Smooth muscle cell (in vitro differentiated cells): ENCODE results near the gene UEVLD. TPM values are rescaled to one million over a fixed set of nuclear protein-coding genes. Genes with fewer than 3 reads are reported as not detected.

ENCODE experiments used
- DNase-seq: peaks from one replicate; lab custom pipeline; 2025; ENCODE audit not compliant: unreplicated experiment; lab: John Stamatoyannopoulos, UW
- H2AFZ ChIP-seq: fragments of 200-600 bp; sonication (generic); 2 replicates; pipeline ENCODE4 v1.6.0; 2016; ENCODE audit warnings: antibody characterized with exemption, low read depth, mild to moderate bottlenecking
- H3F3A ChIP-seq: fragments of 200-600 bp; sonication (generic); 2 replicates; pipeline ENCODE4 v1.6.0; 2017; ENCODE audit warnings: antibody characterized with exemption, low read depth
- H3K27ac ChIP-seq: fragments of 200-600 bp; sonication (generic); 2 replicates; pipeline ENCODE4 v1.5.1; 2016; ENCODE audit warnings: low read depth, mild to moderate bottlenecking
- H3K27me3 ChIP-seq: fragments of 200-600 bp; sonication (generic); 2 replicates; pipeline ENCODE4 v1.6.1; 2016; ENCODE audit warnings: low read depth, mild to moderate bottlenecking
- H3K36me3 ChIP-seq: fragments of 200-600 bp; sonication (generic); 2 replicates; pipeline ENCODE4 v1.5.1; 2016; ENCODE audit warnings: low read depth
- H3K4me1 ChIP-seq: fragments of 200-600 bp; sonication (generic); 2 replicates; pipeline ENCODE4 v1.5.1; 2016; ENCODE audit warnings: low read depth
- H3K4me2 ChIP-seq: fragments of 200-600 bp; sonication (generic); 2 replicates; pipeline ENCODE4 v1.6.0; 2016; ENCODE audit warnings: mild to moderate bottlenecking
- H3K4me3 ChIP-seq: fragments of 200-600 bp; sonication (generic); 2 replicates; pipeline ENCODE4 v1.5.1; 2016; ENCODE audit warnings: mild to moderate bottlenecking
- H3K79me2 ChIP-seq: fragments of 200-600 bp; sonication (generic); 2 replicates; pipeline ENCODE4 v1.6.0; 2016; ENCODE audit warnings: low read depth, mild to moderate bottlenecking
- H3K9ac ChIP-seq: fragments of 200-600 bp; sonication (generic); 2 replicates; pipeline ENCODE4 v1.6.0; 2016; ENCODE audit warnings: low read depth
- H3K9me3 ChIP-seq: fragments of 200-600 bp; sonication (generic); replicated peaks from 2 replicates; pipeline ENCODE4 v1.5.1; 2016; ENCODE audit warnings: low read depth
- H4K20me1 ChIP-seq: fragments of 200-600 bp; sonication (generic); 2 replicates; pipeline ENCODE4 v1.6.0; 2016; ENCODE audit warnings: low read depth
- CTCF ChIP-seq: fragments of 200-600 bp; sonication (generic); IDR thresholded peaks from 2 replicates; pipeline ENCODE4 v1.5.1; 2017; ENCODE audit warnings: borderline replicate concordance, mild to moderate bottlenecking, antibody characterized with exemption; ENCODE audit not compliant: insufficient read depth, poor library complexity, severe bottlenecking
- WGBS: methylation state at CpG from one replicate; pipeline ENCODE4 v1.1.7; 2016; ENCODE audit warnings: low lambda C conversion rate; 5-methylcytosine and 5-hydroxymethylcytosine counted together
- polyA plus RNA-seq: library from polyadenylated mRNA; unstranded; fragments of >200 nt; fragmentation: Nextera tagmentation; extraction: Ambion mirVana; gene quantifications from 2 replicates; pipeline ENCODE4 v1.2.1, GENCODE V29; 2016
- total RNA-seq: library from RNA; depleted of rRNA; stranded (reverse); fragments of >200 nt; gene quantifications from 2 replicates; pipeline ENCODE4 v1.2.3, GENCODE V29; 2014

The UEVLD gene
- total and polyA plus RNA-seq, 2 experiments from 2014 or later = 15.1 to 32.7 TPM

DNA sequence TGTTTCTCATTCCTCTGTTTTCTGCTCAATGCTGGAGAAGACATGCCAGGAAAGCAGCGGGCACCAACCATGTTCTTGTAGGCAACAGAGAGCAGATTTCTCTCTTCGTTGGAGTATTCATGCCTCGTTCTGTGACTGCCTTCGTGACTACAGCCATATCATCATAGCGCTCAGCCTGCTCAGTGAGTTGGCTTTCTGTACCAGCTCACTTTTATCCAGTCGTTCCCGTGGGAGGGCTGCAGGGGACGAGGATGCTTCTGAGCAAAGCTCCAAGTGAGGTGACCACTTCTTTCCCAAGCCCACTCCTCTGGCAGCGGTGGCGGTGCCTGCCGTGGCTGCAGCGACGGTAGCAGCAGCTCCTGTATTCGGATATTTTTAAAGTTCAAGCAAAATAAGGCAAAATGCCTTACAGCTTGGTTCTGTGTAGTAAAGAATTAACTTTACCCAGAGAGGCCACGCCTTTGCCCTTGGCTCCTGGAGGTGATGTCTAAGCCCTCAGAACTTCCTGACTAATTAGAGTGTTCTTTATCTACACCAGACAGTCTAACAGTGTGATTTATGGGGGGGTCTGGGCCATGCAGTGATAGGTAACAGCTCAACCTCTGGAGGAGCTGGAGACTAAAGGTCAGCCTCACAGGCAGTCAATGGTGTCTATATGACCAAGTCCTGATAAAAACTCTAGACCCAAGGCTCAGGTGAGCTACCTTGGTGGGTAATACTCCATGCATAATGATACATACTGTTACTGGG lies 97.6 kb downstream of the UEVLD start:
- Histone ChIP-seq H4K20me1 (peaks cover 12% of the 10 kb centered on the region), H3K27ac (peak overlapping the region; percentile 83), H3K4me2 (peak overlapping the region; percentile 39), H3K4me3 (no peak overlapping the region), H3K9me3 (no peaks in the 10 kb centered on the region), H2AFZ (no peak overlapping the region), H3K4me1 (no peaks in the 10 kb centered on the region), H3K9ac (peak overlapping the region; percentile 15), H3K27me3 (no peaks in the 10 kb centered on the region), H3F3A (peaks cover 6% of the 10 kb centered on the region), H3K36me3 (no peaks in the 10 kb centered on the region), H3K79me2 (peaks cover 2% of the 10 kb centered on the region)
- no peak for DNase-seq
- no peak for TF ChIP-seq CTCF
- WGBS = 85% methylated on average over 15 of the region's 15 CpGs

GRCh38 chr11:18490319-18490718 lies 98.2 kb downstream of the UEVLD start:
- Histone ChIP-seq H3K27ac (peak overlapping the region; percentile 83), H3K4me1 (no peaks in the 10 kb centered on the region), H3K36me3 (no peaks in the 10 kb centered on the region), H3K79me2 (peaks cover 2% of the 10 kb centered on the region), H3K4me2 (peak overlapping the region; percentile 39), H3K9ac (peak overlapping the region; percentile 15), H2AFZ (no peak overlapping the region), H3K4me3 (no peak overlapping the region), H3F3A (peaks cover 6% of the 10 kb centered on the region), H3K27me3 (no peaks in the 10 kb centered on the region), H4K20me1 (peaks cover 12% of the 10 kb centered on the region), H3K9me3 (no peaks in the 10 kb centered on the region)
- 71% methylated on average over 1 of the region's 1 CpG for WGBS
- no peak for TF ChIP-seq CTCF
- no peak for DNase-seq

- H3K4me2 ChIP-seq = no peak overlapping the region
- H3K79me2 ChIP-seq = no peaks in the 10 kb centered on the region
- no peak overlapping the region for H3K4me3 ChIP-seq
- H3K27ac ChIP-seq = no peak overlapping the region
- no peaks in the 10 kb centered on the region for H3K4me1 ChIP-seq
- H4K20me1 ChIP-seq = no peaks in the 10 kb centered on the region
- DNase-seq = no peak
- TF ChIP-seq CTCF = no peak
- H3K36me3 ChIP-seq = peaks cover 19% of the 10 kb centered on the region
- WGBS = 98% methylated on average over 8 of the region's 8 CpGs
- no peaks in the 10 kb centered on the region for H3K27me3 ChIP-seq
- no peaks in the 10 kb centered on the region for H3F3A ChIP-seq
- H3K9ac ChIP-seq = no peak overlapping the region
- no peak overlapping the region for H2AFZ ChIP-seq
- no peaks in the 10 kb centered on the region for H3K9me3 ChIP-seq
Observed at GRCh38 chr11:18485913-18486528, 102.5 kb downstream of the UEVLD start.

Other genes starting within 250 kb of the UEVLD start
- 1,106 and 1,201 TPM in 2 replicates for gene LDHA, start 194.2 kb downstream of the UEVLD start, total RNA-seq
- 2,158 and 2,272 TPM in 2 replicates for gene LDHA, start 194.2 kb downstream of the UEVLD start, polyA plus RNA-seq
- 0.45 and 3.1 TPM in 2 replicates for gene LDHC, start 176.4 kb downstream of the UEVLD start, total RNA-seq
- 0.83 and 1.2 TPM in 2 replicates for gene LDHC, start 176.4 kb downstream of the UEVLD start, polyA plus RNA-seq
- not detected in 2 replicates for gene LDHAL6A, start 132.9 kb downstream of the UEVLD start, total RNA-seq
- gene LDHAL6A, start 132.9 kb downstream of the UEVLD start, polyA plus RNA-seq = 0.06 TPM in 1 of 2 replicates, not detected in the other
- 121 and 137 TPM in 2 replicates for gene TSG101, start 61.8 kb downstream of the UEVLD start, total RNA-seq
- 113 and 114 TPM in 2 replicates for gene TSG101, start 61.8 kb downstream of the UEVLD start, polyA plus RNA-seq
- 0.18 TPM in 1 of 2 replicates, not detected in the other for gene MISFA, start 11.1 kb upstream of the UEVLD start, total RNA-seq
- gene MISFA, start 11.1 kb upstream of the UEVLD start, polyA plus RNA-seq = 0.90 and 1.3 TPM in 2 replicates
- gene SPTY2D1, start 45.6 kb upstream of the UEVLD start, total RNA-seq = 42.7 and 77.5 TPM in 2 replicates
- gene SPTY2D1, start 45.6 kb upstream of the UEVLD start, polyA plus RNA-seq = 18.3 and 18.8 TPM in 2 replicates
- 1.2 and 2.0 TPM in 2 replicates for gene TMEM86A, start 110.0 kb upstream of the UEVLD start, total RNA-seq
- 2.0 and 2.6 TPM in 2 replicates for gene TMEM86A, start 110.0 kb upstream of the UEVLD start, polyA plus RNA-seq
- 0.09 TPM in 1 of 2 replicates, not detected in the other for gene IGSF22, start 137.5 kb upstream of the UEVLD start, total RNA-seq
- not detected in 2 replicates for gene IGSF22, start 137.5 kb upstream of the UEVLD start, polyA plus RNA-seq
- not detected in 2 replicates for gene PTPN5, start 203.1 kb upstream of the UEVLD start, total RNA-seq
- not detected in 2 replicates for gene PTPN5, start 203.1 kb upstream of the UEVLD start, polyA plus RNA-seq